HepG2 (cell line): ENCODE measurements around the gene ITGB2. TPM values are rescaled to one million over a fixed set of nuclear protein-coding genes. Genes with fewer than 3 reads are reported as not detected.

Experiments
- ATAC-seq: fragments of 200-7000 bp; cut with Tn5 transposase; 3 replicates; pipeline ENCODE4 v1.9.1; 2020; ENCODE audit warnings: mild to moderate bottlenecking, moderate library complexity
- BruUV-seq: library from RNA; stranded (reverse); fragments of 400-500 nt; replicated peaks from 2 replicates; lab custom pipeline; 2021; lab: Mats Ljungman, UMichigan
- CTCF ChIA-PET: fragments of 300-600 bp; formaldehyde crosslinking; extraction: SDS; loops from one replicate; lab custom pipeline; 2021; ENCODE audit warnings: low total read pairs, inconsistent platforms, low intra/inter-chr PET ratio; lab: Yijun Ruan, JAX
- POLR2A ChIA-PET: fragments of 350-600 bp; sonication (Branson Sonifier 250); formaldehyde crosslinking; loops from one replicate; lab custom pipeline; 2020; ENCODE audit warnings: antibody characterized with exemption, inconsistent platforms; lab: Yijun Ruan, JAX
- DNase-seq: peaks from one replicate; pipeline ENCODE4 v3.0.0-alpha.2; 2015; ENCODE audit warnings: low spot score
- FAIRE-seq: peaks from 3 replicates; lab custom pipeline; 2011; peaks lifted over from hg19 to GRCh38; lab: Jason Lieb, UNC
- H2AFZ ChIP-seq: one replicate; pipeline ENCODE4 v1.6.1; 2011; ENCODE audit warnings: low read length, inconsistent platforms
- H3K27ac ChIP-seq: fragments of 300-600 bp; 3 replicates; pipeline ENCODE4 v1.8.0; 2011; ENCODE audit warnings: mixed run types, mild to moderate bottlenecking, mixed read lengths, low read length, inconsistent platforms; ENCODE audit not compliant: insufficient read depth; ENCODE audit errors: extremely low read length
- H3K27me3 ChIP-seq, 2 experiments: fragments of 200-600 bp in 1 of 2; 2 replicates in 1 of 2; 3 replicates in 1 of 2; pipeline versions ENCODE4 v1.6.0 to v1.8.0; 2011; ENCODE audit warnings: low read length in 2 of 2, mild to moderate bottlenecking in 2 of 2, moderate library complexity in 2 of 2, inconsistent platforms in 1 of 2; ENCODE audit not compliant: insufficient read depth in 2 of 2, control insufficient read depth in 1 of 2
- H3K36me3 ChIP-seq, 2 experiments: fragments of 200-600 bp in 1 of 2; replicated peaks in 1 of 2; 2 replicates in 1 of 2; 3 replicates in 1 of 2; pipeline versions ENCODE4 v1.5.1 to v1.8.0; 2011; ENCODE audit warnings: low read length in 2 of 2, inconsistent platforms in 1 of 2; ENCODE audit not compliant: insufficient read depth in 2 of 2, control insufficient read depth in 1 of 2
- H3K4me1 ChIP-seq: 2 replicates; pipeline ENCODE4 v1.5.1; 2012; ENCODE audit warnings: low read length, inconsistent platforms; ENCODE audit not compliant: insufficient read depth
- H3K4me2 ChIP-seq: 2 replicates; pipeline ENCODE4 v1.6.0; 2011; ENCODE audit warnings: low read depth, low read length, inconsistent platforms
- H3K4me3 ChIP-seq, 3 experiments: fragments of 200-600 bp in 1 of 3; sonication (generic), shearing (Covaris generic) in 1 of 3; replicated peaks in 1 of 3; 2 replicates each; pipeline ENCODE4 v1.5.1; 2011 to 2016; ENCODE audit warnings: low read length in 3 of 3, inconsistent platforms in 2 of 3, low read depth in 2 of 3, mild to moderate bottlenecking in 2 of 3, control low read depth in 1 of 3, mixed read lengths in 1 of 3; ENCODE audit not compliant: insufficient read depth in 1 of 3
- H3K79me2 ChIP-seq: one replicate; pipeline ENCODE4 v1.6.1; 2011; ENCODE audit warnings: low read length, inconsistent platforms; ENCODE audit not compliant: insufficient read depth
- H3K9ac ChIP-seq: 2 replicates; pipeline ENCODE4 v1.6.0; 2011; ENCODE audit warnings: mild to moderate bottlenecking, low read depth, low read length, inconsistent platforms; ENCODE audit not compliant: insufficient read depth
- H3K9me3 ChIP-seq: 2 replicates; pipeline ENCODE4 v1.5.1; 2012; ENCODE audit warnings: mild to moderate bottlenecking, low read length
- H4K20me1 ChIP-seq: 2 replicates; pipeline ENCODE4 v1.6.0; 2011; ENCODE audit warnings: inconsistent platforms, mild to moderate bottlenecking, low read length, moderate library complexity; ENCODE audit not compliant: insufficient read depth
- ZNF253 ChIP-seq: sonication (generic); formaldehyde crosslinking; IDR thresholded peaks from 2 replicates; pipeline ENCODE4 v1.8.0; 2022; ENCODE audit warnings: mild to moderate bottlenecking, missing genetic modification reagents, borderline replicate concordance
- ZNF557 ChIP-seq: sonication (generic); formaldehyde crosslinking; IDR thresholded peaks from 2 replicates; pipeline ENCODE4 v1.4.0; 2020; ENCODE audit warnings: missing genetic modification reagents
- ZNF558 ChIP-seq: sonication (generic); formaldehyde crosslinking; IDR thresholded peaks from 2 replicates; pipeline ENCODE4 v1.9.0; 2022; ENCODE audit warnings: mild to moderate bottlenecking, missing genetic modification reagents, borderline replicate concordance
- ZNF577 ChIP-seq: sonication (generic); formaldehyde crosslinking; IDR thresholded peaks from 2 replicates; pipeline ENCODE4 v1.4.0; 2020; ENCODE audit warnings: mild to moderate bottlenecking, low read depth, missing genetic modification reagents, borderline replicate concordance
- ZNF629 ChIP-seq: sonication (generic); formaldehyde crosslinking; conservative IDR thresholded peaks from 2 replicates; pipeline ENCODE4 v1.5.0; 2020; ENCODE audit warnings: missing genetic modification reagents
- WGBS: methylation state at CpG from one replicate; pipeline ENCODE4 v1.1.6; 2017; ENCODE audit warnings: low lambda C conversion rate; 5-methylcytosine and 5-hydroxymethylcytosine counted together
- in situ Hi-C: cut with HindIII; loops from 2 replicates; pipeline ENCODE4 v1.10.0; 2017; ENCODE audit warnings: low pct_unique_long_range_greater_than_20kb; ENCODE audit not compliant: extremely low pct_ligation_motif_present
- intact Hi-C: fragments of 100-400 bp; cut with micrococcal nuclease; formaldehyde crosslinking; loops from one replicate; pipeline ENCODE4 v1.10.0; 2022; ENCODE audit not compliant: unreplicated experiment
- polyA plus RNA-seq, 8 experiments: library from polyadenylated mRNA; depleted of rRNA in 3 of 8; stranded (reverse) in 7 of 8; unstranded in 1 of 8; fragments of >200 nt; fragmentation: Illumina TruSeq in 4 of 8; extraction: Trizol in 4 of 8; gene quantifications; 2 replicates each; pipeline versions ENCODE4 v1.2.1 to v1.2.3, GENCODE V29; 2011 to 2016; ENCODE audit warnings: low read depth in 4 of 8, missing spikeins in 1 of 8, mixed read lengths in 1 of 8; ENCODE audit not compliant: insufficient read depth in 1 of 8
- total RNA-seq, 5 experiments: library from RNA; depleted of rRNA; stranded (reverse); fragments of >200 nt; fragmentation: Illumina TruSeq; extraction: Trizol; gene quantifications; 2 replicates each; pipeline ENCODE4 v1.2.3, GENCODE V29; 2016; ENCODE audit warnings: low read depth in 1 of 5
- TF ChIP-seq, protein P1 (sequence below): sonication (generic); formaldehyde crosslinking; IDR thresholded peaks from 2 replicates; pipeline ENCODE4 v1.4.0; 2020; ENCODE audit warnings: mild to moderate bottlenecking, missing genetic modification reagents
- TF ChIP-seq, protein P2 (sequence below): sonication (generic); formaldehyde crosslinking; IDR thresholded peaks from 2 replicates; pipeline ENCODE4 v1.8.1; 2023; ENCODE audit warnings: mild to moderate bottlenecking, inconsistent platforms, moderate library complexity, missing genetic modification reagents, borderline replicate concordance

Gene ITGB2
- total and polyA plus RNA-seq, 2 of the 13 experiments (the other 11 are each of a cell fraction or from before 2014, with no cell fraction given) = 4.2 to 18.0 TPM

DNA sequence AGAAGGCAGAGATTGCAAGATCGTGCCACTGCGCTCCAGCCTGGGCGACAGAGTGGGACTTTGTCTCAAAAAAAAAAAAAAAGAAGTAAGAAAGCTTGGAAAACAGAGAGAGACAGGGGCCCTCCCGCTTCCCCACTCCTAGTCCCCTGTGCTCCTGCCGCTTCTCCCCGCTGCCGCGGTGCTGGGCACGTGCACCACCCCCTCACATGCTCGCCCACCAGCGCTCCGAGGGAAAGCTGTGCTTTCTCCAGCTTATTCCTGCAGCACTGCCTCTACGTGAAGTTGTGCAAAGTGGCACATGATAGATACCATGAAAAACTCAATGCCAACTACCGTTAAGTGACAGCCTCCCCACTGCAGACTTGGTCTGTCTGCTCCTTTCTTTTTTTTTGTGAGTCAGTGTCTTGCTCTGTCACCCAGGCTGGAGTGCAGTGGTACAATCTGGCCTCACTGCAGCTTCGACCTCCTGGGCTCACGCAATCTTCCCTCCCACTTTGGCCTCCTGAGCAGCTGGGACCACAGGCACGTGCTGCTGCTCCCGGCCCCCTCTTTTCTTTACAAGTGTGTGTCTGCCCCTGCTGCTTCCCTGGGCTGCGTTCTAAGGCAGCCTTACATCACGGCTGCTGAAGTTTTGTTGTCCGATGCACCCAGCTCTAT, 34.6 kb upstream of the ITGB2 start (continued):
- TF ChIP-seq, protein P1, sequence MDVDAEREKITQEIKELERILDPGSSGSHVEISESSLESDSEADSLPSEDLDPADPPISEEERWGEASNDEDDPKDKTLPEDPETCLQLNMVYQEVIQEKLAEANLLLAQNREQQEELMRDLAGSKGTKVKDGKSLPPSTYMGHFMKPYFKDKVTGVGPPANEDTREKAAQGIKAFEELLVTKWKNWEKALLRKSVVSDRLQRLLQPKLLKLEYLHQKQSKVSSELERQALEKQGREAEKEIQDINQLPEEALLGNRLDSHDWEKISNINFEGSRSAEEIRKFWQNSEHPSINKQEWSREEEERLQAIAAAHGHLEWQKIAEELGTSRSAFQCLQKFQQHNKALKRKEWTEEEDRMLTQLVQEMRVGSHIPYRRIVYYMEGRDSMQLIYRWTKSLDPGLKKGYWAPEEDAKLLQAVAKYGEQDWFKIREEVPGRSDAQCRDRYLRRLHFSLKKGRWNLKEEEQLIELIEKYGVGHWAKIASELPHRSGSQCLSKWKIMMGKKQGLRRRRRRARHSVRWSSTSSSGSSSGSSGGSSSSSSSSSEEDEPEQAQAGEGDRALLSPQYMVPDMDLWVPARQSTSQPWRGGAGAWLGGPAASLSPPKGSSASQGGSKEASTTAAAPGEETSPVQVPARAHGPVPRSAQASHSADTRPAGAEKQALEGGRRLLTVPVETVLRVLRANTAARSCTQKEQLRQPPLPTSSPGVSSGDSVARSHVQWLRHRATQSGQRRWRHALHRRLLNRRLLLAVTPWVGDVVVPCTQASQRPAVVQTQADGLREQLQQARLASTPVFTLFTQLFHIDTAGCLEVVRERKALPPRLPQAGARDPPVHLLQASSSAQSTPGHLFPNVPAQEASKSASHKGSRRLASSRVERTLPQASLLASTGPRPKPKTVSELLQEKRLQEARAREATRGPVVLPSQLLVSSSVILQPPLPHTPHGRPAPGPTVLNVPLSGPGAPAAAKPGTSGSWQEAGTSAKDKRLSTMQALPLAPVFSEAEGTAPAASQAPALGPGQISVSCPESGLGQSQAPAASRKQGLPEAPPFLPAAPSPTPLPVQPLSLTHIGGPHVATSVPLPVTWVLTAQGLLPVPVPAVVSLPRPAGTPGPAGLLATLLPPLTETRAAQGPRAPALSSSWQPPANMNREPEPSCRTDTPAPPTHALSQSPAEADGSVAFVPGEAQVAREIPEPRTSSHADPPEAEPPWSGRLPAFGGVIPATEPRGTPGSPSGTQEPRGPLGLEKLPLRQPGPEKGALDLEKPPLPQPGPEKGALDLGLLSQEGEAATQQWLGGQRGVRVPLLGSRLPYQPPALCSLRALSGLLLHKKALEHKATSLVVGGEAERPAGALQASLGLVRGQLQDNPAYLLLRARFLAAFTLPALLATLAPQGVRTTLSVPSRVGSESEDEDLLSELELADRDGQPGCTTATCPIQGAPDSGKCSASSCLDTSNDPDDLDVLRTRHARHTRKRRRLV = no peak

DNA sequence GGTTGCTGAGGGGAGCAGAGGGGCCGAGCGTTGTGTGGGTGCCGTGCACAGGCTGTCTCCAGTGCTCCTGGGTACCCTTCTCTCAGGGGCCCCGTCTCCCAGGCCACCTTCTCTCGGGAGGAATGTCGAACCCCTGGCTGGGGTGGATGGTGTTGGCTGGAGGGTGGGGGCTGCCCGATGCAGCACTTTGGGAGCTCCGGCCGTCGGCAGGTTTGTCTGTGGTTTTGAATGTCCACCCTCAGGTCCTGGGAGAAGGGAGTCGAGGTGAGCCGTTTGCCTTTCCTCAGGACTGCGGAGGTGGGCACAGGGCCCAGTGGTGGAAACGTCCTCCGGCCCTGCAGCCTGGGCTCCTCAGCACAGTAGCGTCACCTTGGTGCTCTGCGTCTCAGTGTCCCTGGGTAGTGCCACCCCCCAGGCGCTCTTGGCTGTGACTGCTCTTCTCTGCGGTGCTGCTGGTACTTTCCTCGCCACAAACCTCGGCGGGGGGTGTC, 33.6 kb upstream of the ITGB2 start:
- in situ Hi-C loops = no loop called here
- intact Hi-C loops = no loop called here
- Histone ChIP-seq H3K79me2 (peaks cover 58% of the 10 kb centered on the region), H4K20me1 (peaks cover 27% of the 10 kb centered on the region; the same call in 1 of the 2 replicates), H3K27ac (no peak overlapping the region), H3K4me1 (peaks cover 8% of the 10 kb centered on the region; the same call in 1 of the 2 replicates), H3K4me3 (no peak overlapping the region), H3K9me3 (no peaks in the 10 kb centered on the region)
- CTCF ChIA-PET = no interaction called here
- FAIRE-seq = no peak
- no TSS peak for BruUV-seq
- ATAC-seq = no peak
- TF ChIP-seq ZNF629 (CRISPR knock-in tag) = no peak
- no peak for TF ChIP-seq ZNF253 (CRISPR knock-in tag)
- no peak for TF ChIP-seq ZNF577
- no peak for TF ChIP-seq ZNF557 (CRISPR knock-in tag)
- no peak for TF ChIP-seq ZNF558 (CRISPR knock-in tag)
- TF ChIP-seq, protein P2, sequence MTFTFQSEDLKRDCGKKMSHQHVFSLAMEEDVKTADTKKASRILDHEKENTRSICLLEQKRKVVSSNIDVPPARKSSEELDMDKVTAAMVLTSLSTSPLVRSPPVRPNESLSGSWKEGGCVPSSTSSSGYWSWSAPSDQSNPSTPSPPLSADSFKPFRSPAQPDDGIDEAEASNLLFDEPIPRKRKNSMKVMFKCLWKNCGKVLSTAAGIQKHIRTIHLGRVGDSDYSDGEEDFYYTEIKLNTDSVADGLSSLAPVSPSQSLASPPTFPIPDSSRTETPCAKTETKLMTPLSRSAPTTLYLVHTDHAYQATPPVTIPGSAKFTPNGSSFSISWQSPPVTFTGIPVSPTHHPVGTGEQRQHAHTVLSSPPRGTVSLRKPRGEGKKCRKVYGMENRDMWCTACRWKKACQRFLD = no peak
- TF ChIP-seq, all 625 proteins: peak for 0
- DNase-seq = no peak
- Histone ChIP-seq H3K27me3 (no peaks in the 10 kb centered on the region), H3K9ac (no peak overlapping the region), H3K36me3 (peaks cover 35 to 75% of the 10 kb centered on the region in 2 experiments), H3K4me2 (no peak overlapping the region), H2AFZ (no peak overlapping the region)
- POLR2A ChIA-PET = no interaction called here
- WGBS = 97% methylated on average over 11 of the region's 22 CpGs
